Raji (cell line): ENCODE data around the gene TRIM24.

ENCODE experiments used
- POLR2A ChIP-seq: IDR thresholded peaks from 2 replicates; pipeline ENCODE4 v1.6.1; 2011; ENCODE audit warnings: low read depth, low read length, control low read depth; ENCODE audit not compliant: insufficient read depth

Gene TRIM24

DNA sequence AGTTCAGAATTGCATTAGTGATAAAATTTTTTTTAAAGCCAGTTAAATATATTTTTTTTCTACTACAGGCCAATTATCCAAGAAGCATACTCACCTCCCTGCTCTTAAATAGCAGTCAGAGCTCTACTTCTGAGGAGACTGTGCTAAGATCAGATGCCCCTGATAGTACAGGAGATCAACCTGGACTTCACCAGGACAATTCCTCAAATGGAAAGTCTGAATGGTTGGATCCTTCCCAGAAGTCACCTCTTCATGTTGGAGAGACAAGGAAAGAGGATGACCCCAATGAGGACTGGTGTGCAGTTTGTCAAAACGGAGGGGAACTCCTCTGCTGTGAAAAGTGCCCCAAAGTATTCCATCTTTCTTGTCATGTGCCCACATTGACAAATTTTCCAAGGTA lies 119.1 kb downstream of the TRIM24 start:
- TF ChIP-seq POLR2A, result no peak

- no peak for TF ChIP-seq POLR2A
Measured at GRCh38 chr7:138579671-138580070, 119.6 kb downstream of the TRIM24 start.

DNA sequence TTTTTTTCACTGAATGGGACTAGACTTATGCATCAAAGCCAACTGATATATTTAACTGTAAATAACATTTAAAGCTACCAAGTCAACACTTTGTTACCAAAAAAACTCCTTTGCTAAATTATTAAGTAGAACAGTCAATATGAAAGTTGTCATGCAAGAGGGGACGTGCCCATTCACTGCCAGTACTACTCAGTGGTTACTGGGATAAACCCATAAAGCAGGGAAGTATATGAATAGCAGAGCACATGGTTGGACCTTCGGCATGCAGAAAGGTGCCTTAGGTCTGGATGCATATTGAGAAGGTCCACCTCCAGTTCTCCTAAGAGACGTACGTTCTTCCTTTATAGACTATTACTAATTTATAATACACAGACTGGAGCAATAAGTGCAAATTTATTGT lies 121.0 kb downstream of the TRIM24 start:
- TF ChIP-seq POLR2A, result no peak

- no peak for TF ChIP-seq POLR2A
Measured at GRCh38 chr7:138584283-138584682, 124.2 kb downstream of the TRIM24 start.

- no peak for TF ChIP-seq POLR2A
Measured at GRCh38 chr7:138584696-138585095, 124.6 kb downstream of the TRIM24 start.

DNA sequence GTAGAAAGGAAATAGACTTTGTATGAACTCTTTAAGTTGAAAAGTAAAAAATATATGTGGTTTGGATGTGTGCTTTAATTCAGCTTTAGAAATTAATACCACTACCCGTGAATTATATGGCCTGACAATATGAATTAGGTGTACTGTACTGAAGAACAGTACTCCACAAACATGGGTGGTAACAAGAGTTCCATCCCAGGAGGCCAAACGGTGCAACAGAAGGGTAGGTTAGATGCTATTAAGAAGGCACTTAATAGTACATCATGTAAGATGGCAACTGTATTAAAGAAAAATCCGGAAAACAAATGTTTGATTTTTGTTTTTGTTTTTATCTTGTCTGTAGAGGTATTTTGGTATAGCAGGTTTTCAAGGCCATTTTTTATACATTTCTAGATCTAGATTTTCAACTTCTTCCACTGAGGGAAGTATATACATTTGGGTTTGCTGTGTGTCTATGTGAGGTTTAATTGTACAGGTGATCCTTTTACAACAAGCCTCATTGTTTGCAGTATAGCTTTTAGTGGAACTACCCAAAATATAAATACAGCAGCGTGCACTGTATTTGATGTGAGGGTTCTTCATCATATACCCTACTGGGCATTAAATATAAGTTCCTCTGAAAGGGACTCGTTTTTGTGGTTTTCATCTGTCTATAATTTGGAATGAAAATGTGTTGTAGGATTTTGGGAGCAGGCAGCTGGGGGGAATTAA lies 125.4 kb downstream of the TRIM24 start:
- no peak for TF ChIP-seq POLR2A

GRCh38 chr7:138587485-138587884 lies 127.4 kb downstream of the TRIM24 start:
- no peak for TF ChIP-seq POLR2A

DNA sequence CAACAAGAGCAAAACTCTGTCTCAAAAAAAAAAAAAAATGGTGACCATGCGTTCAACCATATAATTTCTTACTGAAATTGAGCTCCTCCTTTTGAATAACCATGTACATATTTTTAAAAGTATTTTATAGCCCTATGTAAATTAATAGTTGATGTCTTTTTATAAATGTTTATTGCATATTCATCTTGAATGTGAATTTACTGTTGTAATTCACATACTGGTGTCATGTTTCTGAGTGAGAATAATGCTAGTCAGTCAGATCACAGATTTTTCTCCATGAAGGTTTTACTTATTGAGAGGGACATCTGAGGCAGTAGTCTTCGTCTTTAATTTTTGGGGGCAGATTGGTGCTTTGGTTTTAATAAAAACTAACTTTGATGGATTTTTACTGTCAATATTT lies 128.9 kb downstream of the TRIM24 start:
- no peak for TF ChIP-seq POLR2A

- no peak for TF ChIP-seq POLR2A
Measured at GRCh38 chr7:138590154-138590553, 130.1 kb downstream of the TRIM24 start.

- no peak for TF ChIP-seq POLR2A
Measured at GRCh38 chr7:138595454-138595853, 135.4 kb downstream of the TRIM24 start.

DNA sequence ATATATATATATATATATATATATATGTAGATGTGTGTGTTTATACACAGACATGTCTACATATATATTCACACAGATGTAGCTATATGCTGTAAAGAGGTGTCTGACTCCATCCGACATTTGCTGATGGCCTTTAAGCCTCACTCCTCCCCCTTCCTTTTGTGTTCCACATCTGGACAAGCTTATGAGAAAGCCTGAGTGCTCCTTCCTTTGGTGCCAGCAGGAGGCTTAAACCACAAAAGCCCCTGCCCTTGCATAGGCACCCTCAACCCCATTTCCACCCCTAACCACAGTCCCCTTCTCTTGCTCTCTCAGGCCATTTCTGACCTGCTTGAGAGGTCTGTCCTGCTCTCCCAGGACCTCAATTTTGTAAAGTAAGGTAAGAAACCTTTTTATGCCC lies 142.4 kb downstream of the TRIM24 start:
- TF ChIP-seq POLR2A, result no peak

- no peak for TF ChIP-seq POLR2A
Measured at GRCh38 chr7:138603549-138604318, 143.7 kb downstream of the TRIM24 start.

- no peak for TF ChIP-seq POLR2A
Measured at GRCh38 chr7:138606236-138606635, 146.2 kb downstream of the TRIM24 start.

GRCh38 chr7:138607216-138608126 lies 147.4 kb downstream of the TRIM24 start:
- TF ChIP-seq POLR2A, result no peak

DNA sequence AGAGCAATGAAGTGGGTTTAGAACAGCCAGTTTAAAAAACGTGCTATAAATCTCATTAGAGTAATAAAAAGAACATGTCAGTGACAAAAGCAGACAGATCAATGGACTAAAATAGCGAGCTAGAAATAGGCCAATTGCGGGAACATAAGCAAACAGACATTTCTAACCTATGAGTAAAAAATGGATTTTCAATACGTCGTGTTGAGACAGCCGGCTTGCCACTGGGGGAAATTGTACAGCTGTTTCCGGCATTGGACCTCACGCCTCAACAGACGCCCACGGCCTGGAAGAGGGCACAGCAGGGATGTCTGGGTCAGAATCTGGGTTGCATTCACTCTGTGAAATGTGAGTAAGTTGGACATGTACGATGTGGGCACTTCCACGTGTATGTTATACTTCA lies 148.2 kb downstream of the TRIM24 start:
- no peak for TF ChIP-seq POLR2A
